IMR-90 (cell line): Measurements from ENCODE around the gene PMIS2. TPM values are rescaled to one million over a fixed set of nuclear protein-coding genes. Genes with fewer than 3 reads are reported as not detected.

ENCODE experiments used
- ATAC-seq: fragments of 200-7000 bp; cut with Tn5 transposase; 2 replicates; pipeline ENCODE4 v1.9.1; 2020; ENCODE audit warnings: low read depth, mild to moderate bottlenecking, moderate library complexity
- BruUV-seq: library from RNA; stranded (reverse); fragments of 400-500 nt; replicated peaks from 2 replicates; lab custom pipeline; 2021; lab: Mats Ljungman, UMichigan
- CTCF ChIA-PET: fragments of 300-600 bp; formaldehyde crosslinking; extraction: SDS; loops from one replicate; lab custom pipeline; 2021; ENCODE audit warnings: antibody characterized with exemption; lab: Yijun Ruan, JAX
- POLR2A ChIA-PET: fragments of 300-600 bp; sonication (Branson Sonifier 250); formaldehyde crosslinking; loops from one replicate; lab custom pipeline; 2022; ENCODE audit warnings: antibody characterized with exemption; ENCODE audit not compliant: unreplicated experiment; lab: Charles Lee
- DNase-seq: peaks from one replicate; pipeline ENCODE4 v3.0.0; 2013
- H2AFZ ChIP-seq: replicated peaks from 2 replicates; pipeline ENCODE3; 2013; ENCODE audit warnings: low read length, mild to moderate bottlenecking; ENCODE audit not compliant: poor library complexity
- H2AK5ac ChIP-seq: 2 replicates; pipeline ENCODE4 v1.6.1; 2013; ENCODE audit warnings: low read depth, low read length, inconsistent platforms
- H2AK9ac ChIP-seq: replicated peaks from 2 replicates; pipeline ENCODE3; 2013; ENCODE audit warnings: mild to moderate bottlenecking, low read depth, low read length, moderate library complexity; ENCODE audit not compliant: poor library complexity
- H2BK120ac ChIP-seq: 2 replicates; pipeline ENCODE4 v1.6.1; 2013; ENCODE audit warnings: low read depth, low read length, inconsistent platforms
- H2BK15ac ChIP-seq: 3 replicates; pipeline ENCODE4 v1.6.1; 2013; ENCODE audit warnings: low read depth, low read length, inconsistent platforms
- H2BK20ac ChIP-seq: 2 replicates; pipeline ENCODE4 v1.6.1; 2013; ENCODE audit warnings: low read depth, mild to moderate bottlenecking, inconsistent platforms, low read length, moderate library complexity
- H2BK5ac ChIP-seq: 2 replicates; pipeline ENCODE4 v1.6.1; 2013; ENCODE audit warnings: mild to moderate bottlenecking, low read depth, low read length, inconsistent platforms; ENCODE audit not compliant: poor library complexity, severe bottlenecking
- H3K14ac ChIP-seq: replicated peaks from 2 replicates; pipeline ENCODE4 v1.6.1; 2013; ENCODE audit warnings: low read depth, low read length, inconsistent platforms
- H3K18ac ChIP-seq: 2 replicates; pipeline ENCODE4 v1.6.1; 2013; ENCODE audit warnings: low read depth, low read length, control low read depth
- H3K23ac ChIP-seq: 2 replicates; pipeline ENCODE4 v1.6.1; 2013; ENCODE audit warnings: low read depth, low read length, inconsistent platforms
- H3K27ac ChIP-seq: 2 replicates; pipeline ENCODE4 v1.5.1; 2013; ENCODE audit warnings: mild to moderate bottlenecking, control low read depth, low read length; ENCODE audit not compliant: insufficient read depth
- H3K27me3 ChIP-seq: 2 replicates; pipeline ENCODE4 v1.6.1; 2013; ENCODE audit warnings: low read length; ENCODE audit not compliant: control insufficient read depth, insufficient read depth
- H3K36me3 ChIP-seq: 2 replicates; pipeline ENCODE4 v1.6.1; 2013; ENCODE audit warnings: low read length, mixed read lengths; ENCODE audit not compliant: control insufficient read depth, insufficient read depth
- H3K4ac ChIP-seq: 2 replicates; pipeline ENCODE4 v1.6.1; 2013; ENCODE audit warnings: low read depth, low read length, inconsistent platforms
- H3K4me1 ChIP-seq: 2 replicates; pipeline ENCODE4 v1.6.1; 2013; ENCODE audit warnings: low read length, mixed read lengths; ENCODE audit not compliant: control insufficient read depth, insufficient read depth
- H3K4me2 ChIP-seq: 2 replicates; pipeline ENCODE4 v1.6.1; 2013; ENCODE audit warnings: low read depth, mild to moderate bottlenecking, control low read depth, low read length, moderate library complexity
- H3K4me3 ChIP-seq: 2 replicates; pipeline ENCODE4 v1.5.1; 2013; ENCODE audit warnings: low read depth, mild to moderate bottlenecking, control low read depth, low read length, moderate library complexity; ENCODE audit not compliant: insufficient read depth
- H3K56ac ChIP-seq: 2 replicates; pipeline ENCODE4 v1.6.1; 2013; ENCODE audit warnings: low read length, inconsistent platforms; ENCODE audit not compliant: insufficient read depth; ENCODE audit errors: extremely low read depth
- H3K79me1 ChIP-seq, 2 experiments: 2 replicates each; pipeline ENCODE4 v1.6.1; 2013; ENCODE audit warnings: low read length in 2 of 2, inconsistent platforms in 1 of 2, low read depth in 1 of 2
- H3K9ac ChIP-seq: 2 replicates; pipeline ENCODE4 v1.6.1; 2013; ENCODE audit warnings: low read depth, low read length, control low read depth
- H3K9me1 ChIP-seq: 2 replicates; pipeline ENCODE4 v1.6.1; 2013; ENCODE audit warnings: low read length, inconsistent platforms; ENCODE audit not compliant: insufficient read depth
- H3K9me3 ChIP-seq: 2 replicates; pipeline ENCODE4 v1.6.1; 2013; ENCODE audit warnings: low read length; ENCODE audit not compliant: control insufficient read depth, insufficient read depth
- H4K20me1 ChIP-seq: 2 replicates; pipeline ENCODE4 v1.6.1; 2013; ENCODE audit warnings: low read length, inconsistent platforms; ENCODE audit not compliant: insufficient read depth
- H4K5ac ChIP-seq: 2 replicates; pipeline ENCODE4 v1.6.1; 2013; ENCODE audit warnings: mild to moderate bottlenecking, low read depth, low read length, control low read depth
- H4K8ac ChIP-seq, 2 experiments: 2 replicates each; pipeline ENCODE4 v1.6.1; 2013; ENCODE audit warnings: low read depth in 2 of 2, low read length in 2 of 2, control low read depth in 1 of 2, inconsistent platforms in 1 of 2
- H4K91ac ChIP-seq: 2 replicates; pipeline ENCODE4 v1.6.1; 2013; ENCODE audit warnings: low read depth, low read length, inconsistent platforms; ENCODE audit not compliant: insufficient read depth
- BHLHE40 ChIP-seq: fragments of 150-350 bp; IDR thresholded peaks from 2 replicates; pipeline ENCODE4 v1.6.1; 2016; ENCODE audit warnings: mild to moderate bottlenecking, low read depth, low read length
- CEBPB ChIP-seq: IDR thresholded peaks from 2 replicates; pipeline ENCODE4 v1.6.1; 2012; ENCODE audit warnings: low read depth, low read length, improper control_type of control experiment
- CHD1 ChIP-seq: IDR thresholded peaks from 2 replicates; pipeline ENCODE4 v1.6.1; 2012; ENCODE audit warnings: low read depth, low read length, improper control_type of control experiment
- FOS ChIP-seq: fragments of 150-350 bp; IDR thresholded peaks from 2 replicates; pipeline ENCODE4 v1.6.1; 2016; ENCODE audit warnings: low read depth, low read length
- MAFK ChIP-seq: IDR thresholded peaks from 2 replicates; pipeline ENCODE4 v1.6.1; 2012; ENCODE audit warnings: low read depth, low read length, improper control_type of control experiment
- MAZ ChIP-seq: IDR thresholded peaks from 2 replicates; pipeline ENCODE4 v1.6.1; 2012; ENCODE audit warnings: low read depth, mild to moderate bottlenecking, low read length, improper control_type of control experiment, moderate library complexity, borderline replicate concordance
- MXI1 ChIP-seq: IDR thresholded peaks from 2 replicates; pipeline ENCODE4 v1.6.1; 2012; ENCODE audit warnings: low read depth, mild to moderate bottlenecking, low read length, moderate library complexity, borderline replicate concordance
- NFE2L2 ChIP-seq: fragments of 150-350 bp; IDR thresholded peaks from 2 replicates; pipeline ENCODE4 v1.6.1; 2016; ENCODE audit warnings: low read depth, mild to moderate bottlenecking, low read length
- POLR2A ChIP-seq: IDR thresholded peaks from 2 replicates; pipeline ENCODE4 v1.6.1; 2012; ENCODE audit warnings: mild to moderate bottlenecking, low read depth, low read length
- RAD21 ChIP-seq: IDR thresholded peaks from 2 replicates; pipeline ENCODE4 v1.6.1; 2012; ENCODE audit warnings: low read length, improper control_type of control experiment
- RCOR1 ChIP-seq: IDR thresholded peaks from 2 replicates; pipeline ENCODE4 v1.6.1; 2012; ENCODE audit warnings: mild to moderate bottlenecking, low read length, improper control_type of control experiment; ENCODE audit not compliant: insufficient replicate concordance
- RFX5 ChIP-seq: IDR thresholded peaks from 2 replicates; pipeline ENCODE4 v1.8.0; 2012; ENCODE audit warnings: low read depth, mild to moderate bottlenecking, low read length, moderate library complexity
- SMC3 ChIP-seq: fragments of 150-350 bp; IDR thresholded peaks from 2 replicates; pipeline ENCODE4 v1.6.1; 2016; ENCODE audit warnings: low read depth, mild to moderate bottlenecking, antibody characterized with exemption, low read length, moderate library complexity
- WGBS, 2 experiments: methylation state at CpG; one replicate each; pipeline versions ENCODE4 v1.1.5 to v1.1.7; 2013; ENCODE audit warnings: missing lambda C conversion rate in 2 of 2; ENCODE audit not compliant: insufficient read length in 1 of 2; ENCODE audit errors: extremely low coverage in 2 of 2; 5-methylcytosine and 5-hydroxymethylcytosine counted together
- dilution Hi-C: fragments of 300-500 bp; cut with HindIII; formaldehyde crosslinking; loops from one replicate; pipeline ENCODE4 v1.14.3; 2018; ENCODE audit warnings: low sequenced_read_pairs; ENCODE audit not compliant: unreplicated experiment
- in situ Hi-C: fragments of 300-500 bp; cut with MboI; formaldehyde crosslinking; loops from 3 replicates; pipeline ENCODE4 v1.14.3; 2019; ENCODE audit warnings: low sequenced_read_pairs, inconsistent platforms, mixed read lengths
- intact Hi-C: fragments of 100-400 bp; cut with micrococcal nuclease; formaldehyde crosslinking; loops from 2 replicates; pipeline ENCODE4 v1.10.0; 2022
- polyA plus RNA-seq, 3 experiments: library from polyadenylated mRNA; depleted of rRNA; stranded (reverse); fragments of >200 nt; gene quantifications; 2 replicates each; pipeline ENCODE4 v1.2.3, GENCODE V29; 2012; ENCODE audit warnings: low replicate concordance in 1 of 3
- total RNA-seq: library from RNA; depleted of rRNA; stranded (reverse); fragments of >200 nt; gene quantifications from 2 replicates; pipeline ENCODE4 v1.2.3, GENCODE V29; 2012
- TF ChIP-seq, protein P1 (sequence below): fragments of 150-350 bp; IDR thresholded peaks from 2 replicates; pipeline ENCODE4 v1.6.1; 2016; ENCODE audit warnings: low read depth, mild to moderate bottlenecking, low read length, moderate library complexity, borderline replicate concordance
- TF ChIP-seq, protein P2 (sequence below): fragments of 150-350 bp; IDR thresholded peaks from 2 replicates; pipeline ENCODE4 v1.6.1; 2017; ENCODE audit warnings: mild to moderate bottlenecking, antibody characterized with exemption, low read length, low read depth
- TF ChIP-seq, protein P3 (sequence below): conservative IDR thresholded peaks from 2 replicates; pipeline ENCODE4 v1.5.1; 2012; ENCODE audit warnings: mild to moderate bottlenecking, low read depth, low read length, improper control_type of control experiment

Gene PMIS2
- total and polyA plus RNA-seq, 2 of the 4 experiments (the other 2 are of a cell fraction) = not detected

DNA sequence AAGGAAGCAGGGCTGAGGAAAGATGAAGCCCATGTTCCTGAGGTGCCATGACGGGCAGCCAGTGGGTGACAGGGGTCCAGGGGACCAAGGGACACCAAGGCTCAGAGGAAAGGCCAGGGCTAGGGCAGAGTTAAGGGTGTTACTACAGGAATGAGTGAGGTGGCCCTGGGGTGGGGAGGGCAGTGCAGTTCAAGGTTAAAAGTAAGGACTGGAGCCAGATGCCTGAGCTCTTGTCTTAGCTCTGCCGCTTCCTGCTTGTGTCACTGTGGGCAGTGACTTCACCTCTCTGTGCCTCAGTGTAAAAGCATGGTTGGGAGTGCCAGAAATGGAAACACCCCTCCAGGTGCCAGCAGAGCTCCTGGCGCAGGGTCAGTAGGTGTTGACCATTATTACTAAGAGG lies 50.7 kb downstream of the PMIS2 start:
- H3K4me1 ChIP-seq = peaks cover 3% of the 10 kb centered on the region; the same call in 1 of the 2 replicates
- no CpG with 5 or more reads among the region's 3 CpGs for WGBS, 2 experiments

More for the DNA sequence above, 50.7 kb downstream of the PMIS2 start:
- no peak overlapping the region for H3K4me3 ChIP-seq
- no peak overlapping the region for H2BK20ac ChIP-seq
- no peaks in the 10 kb centered on the region for H3K27me3 ChIP-seq
- dilution Hi-C loops = no loop called here
- intact Hi-C loops = no loop called here
- no peak overlapping the region for H2AK5ac ChIP-seq
- H2AK9ac ChIP-seq = no peak overlapping the region
- no peak overlapping the region for H3K56ac ChIP-seq
- H3K9ac ChIP-seq = no peak overlapping the region
- ChIA-PET CTCF (no interaction called here), POLR2A (no interaction called here)
- H3K9me3 ChIP-seq = no peaks in the 10 kb centered on the region
- no peak for TF ChIP-seq MXI1
- TF ChIP-seq, protein P1, sequence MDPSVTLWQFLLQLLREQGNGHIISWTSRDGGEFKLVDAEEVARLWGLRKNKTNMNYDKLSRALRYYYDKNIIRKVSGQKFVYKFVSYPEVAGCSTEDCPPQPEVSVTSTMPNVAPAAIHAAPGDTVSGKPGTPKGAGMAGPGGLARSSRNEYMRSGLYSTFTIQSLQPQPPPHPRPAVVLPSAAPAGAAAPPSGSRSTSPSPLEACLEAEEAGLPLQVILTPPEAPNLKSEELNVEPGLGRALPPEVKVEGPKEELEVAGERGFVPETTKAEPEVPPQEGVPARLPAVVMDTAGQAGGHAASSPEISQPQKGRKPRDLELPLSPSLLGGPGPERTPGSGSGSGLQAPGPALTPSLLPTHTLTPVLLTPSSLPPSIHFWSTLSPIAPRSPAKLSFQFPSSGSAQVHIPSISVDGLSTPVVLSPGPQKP = no peak
- TF ChIP-seq, protein P2, sequence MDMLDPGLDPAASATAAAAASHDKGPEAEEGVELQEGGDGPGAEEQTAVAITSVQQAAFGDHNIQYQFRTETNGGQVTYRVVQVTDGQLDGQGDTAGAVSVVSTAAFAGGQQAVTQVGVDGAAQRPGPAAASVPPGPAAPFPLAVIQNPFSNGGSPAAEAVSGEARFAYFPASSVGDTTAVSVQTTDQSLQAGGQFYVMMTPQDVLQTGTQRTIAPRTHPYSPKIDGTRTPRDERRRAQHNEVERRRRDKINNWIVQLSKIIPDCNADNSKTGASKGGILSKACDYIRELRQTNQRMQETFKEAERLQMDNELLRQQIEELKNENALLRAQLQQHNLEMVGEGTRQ = no peak
- no peak for TF ChIP-seq NFE2L2
- no peak for TF ChIP-seq RCOR1
- no peak for TF ChIP-seq RFX5
- TF ChIP-seq SMC3 = no peak
- TF ChIP-seq, protein P3, sequence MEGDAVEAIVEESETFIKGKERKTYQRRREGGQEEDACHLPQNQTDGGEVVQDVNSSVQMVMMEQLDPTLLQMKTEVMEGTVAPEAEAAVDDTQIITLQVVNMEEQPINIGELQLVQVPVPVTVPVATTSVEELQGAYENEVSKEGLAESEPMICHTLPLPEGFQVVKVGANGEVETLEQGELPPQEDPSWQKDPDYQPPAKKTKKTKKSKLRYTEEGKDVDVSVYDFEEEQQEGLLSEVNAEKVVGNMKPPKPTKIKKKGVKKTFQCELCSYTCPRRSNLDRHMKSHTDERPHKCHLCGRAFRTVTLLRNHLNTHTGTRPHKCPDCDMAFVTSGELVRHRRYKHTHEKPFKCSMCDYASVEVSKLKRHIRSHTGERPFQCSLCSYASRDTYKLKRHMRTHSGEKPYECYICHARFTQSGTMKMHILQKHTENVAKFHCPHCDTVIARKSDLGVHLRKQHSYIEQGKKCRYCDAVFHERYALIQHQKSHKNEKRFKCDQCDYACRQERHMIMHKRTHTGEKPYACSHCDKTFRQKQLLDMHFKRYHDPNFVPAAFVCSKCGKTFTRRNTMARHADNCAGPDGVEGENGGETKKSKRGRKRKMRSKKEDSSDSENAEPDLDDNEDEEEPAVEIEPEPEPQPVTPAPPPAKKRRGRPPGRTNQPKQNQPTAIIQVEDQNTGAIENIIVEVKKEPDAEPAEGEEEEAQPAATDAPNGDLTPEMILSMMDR = no peak
- TF ChIP-seq CEBPB = no peak
- no peak for TF ChIP-seq POLR2A
- no peak for TF ChIP-seq BHLHE40
- no peak for TF ChIP-seq CHD1
- no peak for TF ChIP-seq RAD21
- TF ChIP-seq MAZ = no peak
- TF ChIP-seq MAFK = no peak
- no peak for TF ChIP-seq FOS
- no TSS peak for BruUV-seq
- H3K27ac ChIP-seq = no peak overlapping the region
- H2BK5ac ChIP-seq = no peak overlapping the region
- no peak overlapping the region for H3K14ac ChIP-seq
- 0 out of 2 replicates have a peak, but pooled peaks cover 5% of the 10 kb centered on the region for H3K9me1 ChIP-seq
- ATAC-seq (no peak), DNase-seq (no peak)
- H3K79me1 ChIP-seq = peaks cover 0 to 1% of the 10 kb centered on the region in 2 experiments; a peak in 1 of 4 replicates
- no peak overlapping the region for H3K4ac ChIP-seq
- H4K91ac ChIP-seq = no peak overlapping the region
- H2BK120ac ChIP-seq = no peak overlapping the region
- H4K8ac ChIP-seq = no peak overlapping the region
- in situ Hi-C loops = no loop called here
- no peak overlapping the region for H2AFZ ChIP-seq
- no peak overlapping the region for H3K18ac ChIP-seq
- H3K4me2 ChIP-seq = no peak overlapping the region
- no peaks in the 10 kb centered on the region for H4K20me1 ChIP-seq
- no peak overlapping the region for H2BK15ac ChIP-seq
- H4K5ac ChIP-seq = no peak overlapping the region
- H3K36me3 ChIP-seq = peaks cover 53% of the 10 kb centered on the region
- no peak overlapping the region for H3K23ac ChIP-seq
